ENCODE measurements around the gene PDZRN3. TPM values are rescaled to one million over a fixed set of nuclear protein-coding genes. Genes with fewer than 3 reads are reported as not detected.

The PDZRN3 gene
- polyA plus RNA-seq, 1 of the 3 experiments (the other 2 are of a cell fraction): 10.3 TPM

DNA sequence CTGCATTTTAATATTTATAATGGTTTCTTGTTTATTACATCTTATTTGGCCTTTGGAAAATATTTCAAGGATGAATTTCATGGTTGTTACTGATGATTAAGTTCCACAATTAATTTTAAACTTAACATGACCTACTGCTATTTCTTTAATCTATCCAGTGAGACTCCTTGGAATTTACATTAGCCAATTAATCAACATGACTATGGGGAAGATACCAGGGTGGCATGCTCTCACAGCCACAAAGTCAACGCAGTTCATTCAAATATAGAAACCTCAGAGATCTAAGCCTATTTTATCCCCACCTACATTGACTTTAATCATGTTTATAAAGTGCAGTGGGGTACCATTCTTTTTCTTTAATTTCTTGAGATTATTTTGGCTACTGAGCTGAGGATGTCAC, 43.6 kb upstream of the PDZRN3 start:
- 89% methylated on average over 1 of the region's 1 CpG for WGBS (ENCODE audit: low lambda C conversion rate)
- POLR2A ChIA-PET: no interaction called here
- no peaks in the 10 kb centered on the region for H4K20me1 ChIP-seq (ENCODE audit: insufficient read depth)

DNA sequence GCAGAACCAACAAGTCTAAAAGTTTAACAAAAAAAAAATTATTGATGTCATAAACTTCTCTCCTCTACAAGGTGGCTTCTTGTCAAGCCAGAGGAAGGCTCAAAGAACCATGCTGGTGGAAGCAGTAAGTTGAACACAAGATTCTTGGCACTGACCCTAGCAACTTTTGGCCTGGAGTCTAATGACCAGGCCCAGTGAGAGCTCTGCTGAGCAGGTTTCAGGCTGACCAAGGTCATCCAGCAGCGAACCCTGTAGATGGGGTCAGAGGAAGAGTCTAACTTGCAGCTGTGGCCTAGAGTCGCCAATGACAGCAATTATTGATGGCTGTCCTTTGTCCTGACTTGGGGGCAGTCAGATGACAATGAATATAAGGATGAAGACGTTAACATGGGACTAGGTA, 43.1 kb upstream of the PDZRN3 start:
- H3K27ac ChIP-seq (ENCODE audit: low read depth in 2 of 2, low read length in 1 of 2): no peak overlapping the region
- H2AFZ ChIP-seq (ENCODE audit: low read depth): no peak overlapping the region
- TF ChIP-seq, protein P1, sequence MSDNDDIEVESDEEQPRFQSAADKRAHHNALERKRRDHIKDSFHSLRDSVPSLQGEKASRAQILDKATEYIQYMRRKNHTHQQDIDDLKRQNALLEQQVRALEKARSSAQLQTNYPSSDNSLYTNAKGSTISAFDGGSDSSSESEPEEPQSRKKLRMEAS (IDR thresholded peaks at IDR 0.05; ENCODE audit: low read depth): no peak
- TF ChIP-seq SIN3A (IDR thresholded peaks at IDR 0.05; ENCODE audit: borderline replicate concordance, low read depth, low read length) (no peak), TAF1 (IDR thresholded peaks at IDR 0.05; ENCODE audit: borderline replicate concordance, low read depth, low read length) (no peak), SMC3 (IDR thresholded peaks at IDR 0.05; ENCODE audit: low read depth, low read length) (no peak), TEAD4 (IDR thresholded peaks at IDR 0.05; ENCODE audit: borderline replicate concordance, insufficient read depth) (no peak), POLR2AphosphoS5 (IDR thresholded peaks at IDR 0.05; ENCODE audit: low read depth, low read length) (no peak), RCOR1 (IDR thresholded peaks at IDR 0.05; ENCODE audit: low read length) (no peak), EP300 (IDR thresholded peaks at IDR 0.05; ENCODE audit: borderline replicate concordance in 1 of 2, low read depth in 1 of 2, low read length in 1 of 2) (no peak), MXI1 (IDR thresholded peaks at IDR 0.05; ENCODE audit: low read depth, low read length) (no peak), GABPA (IDR thresholded peaks at IDR 0.05; ENCODE audit: low read depth) (no peak), FOXJ3 (CRISPR knock-in tag; IDR thresholded peaks at IDR 0.05) (no peak), TCF12 (IDR thresholded peaks at IDR 0.05) (no peak), FOXM1 (IDR thresholded peaks at IDR 0.05; ENCODE audit: low read depth) (no peak), NRF1 (IDR thresholded peaks at IDR 0.05; ENCODE audit: low read depth, low read length) (no peak), RXRA (IDR thresholded peaks at IDR 0.05; ENCODE audit: borderline replicate concordance, low read depth) (no peak), CHD2 (IDR thresholded peaks at IDR 0.05; ENCODE audit: low read length, partially characterized antibody) (no peak)
- TF ChIP-seq, protein P2, sequence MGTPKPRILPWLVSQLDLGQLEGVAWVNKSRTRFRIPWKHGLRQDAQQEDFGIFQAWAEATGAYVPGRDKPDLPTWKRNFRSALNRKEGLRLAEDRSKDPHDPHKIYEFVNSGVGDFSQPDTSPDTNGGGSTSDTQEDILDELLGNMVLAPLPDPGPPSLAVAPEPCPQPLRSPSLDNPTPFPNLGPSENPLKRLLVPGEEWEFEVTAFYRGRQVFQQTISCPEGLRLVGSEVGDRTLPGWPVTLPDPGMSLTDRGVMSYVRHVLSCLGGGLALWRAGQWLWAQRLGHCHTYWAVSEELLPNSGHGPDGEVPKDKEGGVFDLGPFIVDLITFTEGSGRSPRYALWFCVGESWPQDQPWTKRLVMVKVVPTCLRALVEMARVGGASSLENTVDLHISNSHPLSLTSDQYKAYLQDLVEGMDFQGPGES (IDR thresholded peaks at IDR 0.05; ENCODE audit: low read depth, low read length): no peak
- TF ChIP-seq, protein P3, sequence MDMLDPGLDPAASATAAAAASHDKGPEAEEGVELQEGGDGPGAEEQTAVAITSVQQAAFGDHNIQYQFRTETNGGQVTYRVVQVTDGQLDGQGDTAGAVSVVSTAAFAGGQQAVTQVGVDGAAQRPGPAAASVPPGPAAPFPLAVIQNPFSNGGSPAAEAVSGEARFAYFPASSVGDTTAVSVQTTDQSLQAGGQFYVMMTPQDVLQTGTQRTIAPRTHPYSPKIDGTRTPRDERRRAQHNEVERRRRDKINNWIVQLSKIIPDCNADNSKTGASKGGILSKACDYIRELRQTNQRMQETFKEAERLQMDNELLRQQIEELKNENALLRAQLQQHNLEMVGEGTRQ (IDR thresholded peaks at IDR 0.05; ENCODE audit: borderline replicate concordance, low read depth, low read length): no peak
- TF ChIP-seq, protein P4, sequence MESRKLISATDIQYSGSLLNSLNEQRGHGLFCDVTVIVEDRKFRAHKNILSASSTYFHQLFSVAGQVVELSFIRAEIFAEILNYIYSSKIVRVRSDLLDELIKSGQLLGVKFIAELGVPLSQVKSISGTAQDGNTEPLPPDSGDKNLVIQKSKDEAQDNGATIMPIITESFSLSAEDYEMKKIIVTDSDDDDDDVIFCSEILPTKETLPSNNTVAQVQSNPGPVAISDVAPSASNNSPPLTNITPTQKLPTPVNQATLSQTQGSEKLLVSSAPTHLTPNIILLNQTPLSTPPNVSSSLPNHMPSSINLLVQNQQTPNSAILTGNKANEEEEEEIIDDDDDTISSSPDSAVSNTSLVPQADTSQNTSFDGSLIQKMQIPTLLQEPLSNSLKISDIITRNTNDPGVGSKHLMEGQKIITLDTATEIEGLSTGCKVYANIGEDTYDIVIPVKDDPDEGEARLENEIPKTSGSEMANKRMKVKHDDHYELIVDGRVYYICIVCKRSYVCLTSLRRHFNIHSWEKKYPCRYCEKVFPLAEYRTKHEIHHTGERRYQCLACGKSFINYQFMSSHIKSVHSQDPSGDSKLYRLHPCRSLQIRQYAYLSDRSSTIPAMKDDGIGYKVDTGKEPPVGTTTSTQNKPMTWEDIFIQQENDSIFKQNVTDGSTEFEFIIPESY (IDR thresholded peaks at IDR 0.05; ENCODE audit: borderline replicate concordance, low read depth): no peak
- no peaks in the 10 kb centered on the region for H3K79me2 ChIP-seq (ENCODE audit: insufficient read depth)
- peaks cover 5 to 14% of the 10 kb centered on the region in 2 experiments; a peak in 2 of 4 replicates for H3K4me1 ChIP-seq (ENCODE audit: control insufficient read depth in 1 of 2, insufficient read depth in 2 of 2, low read depth in 1 of 2, low read length in 1 of 2)
- no peaks in the 10 kb centered on the region for H3K9me2 ChIP-seq
- POLR2A ChIA-PET: no interaction called here
- H3K9me3 ChIP-seq: no peaks in the 10 kb centered on the region
- no peak overlapping the region for H3K4me2 ChIP-seq
- no peaks in the 10 kb centered on the region for H3K27me3 ChIP-seq (ENCODE audit: insufficient read depth)
- no peak overlapping the region for H3K9ac ChIP-seq
- no peaks in the 10 kb centered on the region for H4K20me1 ChIP-seq (ENCODE audit: insufficient read depth)
- DNase-seq: no peak
- CTCF ChIA-PET: interaction anchor here (0.7 kb wide), 1 partner anchor 9 kb away, joined by 3 read pairs; no protein-coding TSS in a partner anchor
- WGBS (ENCODE audit: low lambda C conversion rate): 84% methylated on average over 2 of the region's 3 CpGs
- H3K4me3 ChIP-seq (ENCODE audit: low read depth in 2 of 2, low read length in 1 of 2): no peak overlapping the region
- no peaks in the 10 kb centered on the region for H3K36me3 ChIP-seq (replicated peaks in 1 of 2; ENCODE audit: control insufficient read depth in 1 of 2, insufficient read depth in 2 of 2, low read length in 1 of 2)
- H3F3A ChIP-seq (replicated peaks; ENCODE audit: insufficient read depth): no peaks in the 10 kb centered on the region

More for the DNA sequence above, 43.6 kb upstream of the PDZRN3 start:
- Histone ChIP-seq H3K4me3 (ENCODE audit: low read depth in 2 of 2, low read length in 1 of 2) (no peak overlapping the region), H3K4me2 (no peak overlapping the region), H3K27ac (ENCODE audit: low read depth in 2 of 2, low read length in 1 of 2) (no peak overlapping the region), H2AFZ (ENCODE audit: low read depth) (no peak overlapping the region), H3K36me3 (replicated peaks in 1 of 2; ENCODE audit: control insufficient read depth in 1 of 2, insufficient read depth in 2 of 2, low read length in 1 of 2) (no peaks in the 10 kb centered on the region), H3K79me2 (ENCODE audit: insufficient read depth) (no peaks in the 10 kb centered on the region), H3K27me3 (ENCODE audit: insufficient read depth) (no peaks in the 10 kb centered on the region), H3K9ac (no peak overlapping the region), H3K9me2 (no peaks in the 10 kb centered on the region), H3F3A (replicated peaks; ENCODE audit: insufficient read depth) (no peaks in the 10 kb centered on the region), H3K9me3 (no peaks in the 10 kb centered on the region), H3K4me1 (ENCODE audit: control insufficient read depth in 1 of 2, insufficient read depth in 2 of 2, low read depth in 1 of 2, low read length in 1 of 2) (peaks cover 5 to 14% of the 10 kb centered on the region in 2 experiments; a peak in 2 of 4 replicates)
- no peak for TF ChIP-seq TAF1 (IDR thresholded peaks at IDR 0.05; ENCODE audit: borderline replicate concordance, low read depth, low read length)
- no peak for DNase-seq
- CTCF ChIA-PET: interaction anchor here (0.7 to 1.1 kb wide), 2 partner anchors 9 to 12 kb away, joined by 3 read pairs; no protein-coding TSS in a partner anchor

Data from SK-N-SH (cell line).